DMS 273 (cell line): ENCODE results near the gene SLC15A1.

ENCODE experiments used
- DNase-seq: peaks from one replicate; lab custom pipeline; 2025; ENCODE audit not compliant: unreplicated experiment; lab: John Stamatoyannopoulos, UW

SLC15A1 gene

DNA sequence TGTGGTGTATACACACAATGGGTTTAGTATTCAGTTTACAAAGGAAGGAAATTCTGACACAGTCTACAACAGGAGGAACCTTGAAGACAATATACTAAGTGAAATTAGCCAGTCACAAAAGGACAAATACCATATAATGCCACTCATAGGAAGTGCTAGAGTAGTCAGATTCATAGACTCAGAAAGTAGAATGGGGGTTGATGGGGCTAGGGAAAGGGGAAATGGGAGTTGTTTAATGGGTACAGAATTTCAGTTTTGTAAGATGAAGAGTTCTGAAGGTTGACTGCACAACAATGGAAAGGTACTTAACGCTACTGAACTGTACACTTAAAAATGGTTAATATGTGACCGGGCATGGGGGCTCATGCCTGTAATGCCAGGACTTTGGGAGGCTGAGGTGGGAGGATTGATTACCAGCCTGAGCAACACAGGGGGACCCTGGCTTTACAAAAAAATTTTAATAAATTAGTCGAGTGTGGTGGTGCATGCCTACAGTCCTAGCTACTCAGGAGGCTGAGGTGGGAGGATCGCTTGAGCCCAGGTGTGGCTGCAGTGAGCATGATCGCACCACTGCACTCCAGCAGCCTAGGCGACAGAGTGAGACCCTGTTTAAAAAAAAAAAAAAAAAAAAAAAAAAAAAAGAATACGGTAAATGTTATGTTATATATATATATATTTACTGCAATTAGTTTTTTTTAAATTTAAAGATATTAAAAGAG lies 45.0 kb downstream of the SLC15A1 start:
- no peak for DNase-seq

DNA sequence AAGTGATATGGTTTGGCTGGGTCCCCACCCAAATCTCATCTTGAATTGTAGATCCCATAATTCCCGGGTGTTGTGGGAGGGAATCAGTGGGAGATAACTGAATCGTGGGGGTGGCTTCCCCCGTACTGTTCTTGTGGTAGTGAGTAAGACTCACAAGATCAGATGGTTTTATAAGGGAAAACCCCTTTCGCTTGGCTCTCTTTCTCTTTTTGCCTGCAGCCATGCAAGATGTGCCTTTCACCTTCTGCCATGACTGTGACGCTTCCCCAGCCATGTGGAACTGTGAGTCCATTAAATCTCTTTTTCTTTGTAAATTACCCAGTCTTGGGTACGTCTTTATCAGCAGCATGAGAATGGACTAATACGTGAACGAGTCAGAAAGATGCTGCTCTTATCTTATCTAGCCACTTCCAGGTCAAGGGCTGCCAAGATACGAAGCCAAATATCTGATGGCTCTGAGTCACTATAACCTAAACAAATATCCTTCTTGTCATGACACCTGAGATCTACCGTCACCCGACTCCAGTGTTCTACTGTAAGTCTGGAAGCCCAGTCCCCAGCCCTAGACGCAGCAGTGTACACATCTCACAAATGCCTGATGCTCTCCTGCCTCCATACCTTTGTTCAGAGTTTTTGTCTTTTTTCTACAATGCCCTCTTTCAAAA lies 45.9 kb downstream of the SLC15A1 start:
- DNase-seq: no peak

DNA sequence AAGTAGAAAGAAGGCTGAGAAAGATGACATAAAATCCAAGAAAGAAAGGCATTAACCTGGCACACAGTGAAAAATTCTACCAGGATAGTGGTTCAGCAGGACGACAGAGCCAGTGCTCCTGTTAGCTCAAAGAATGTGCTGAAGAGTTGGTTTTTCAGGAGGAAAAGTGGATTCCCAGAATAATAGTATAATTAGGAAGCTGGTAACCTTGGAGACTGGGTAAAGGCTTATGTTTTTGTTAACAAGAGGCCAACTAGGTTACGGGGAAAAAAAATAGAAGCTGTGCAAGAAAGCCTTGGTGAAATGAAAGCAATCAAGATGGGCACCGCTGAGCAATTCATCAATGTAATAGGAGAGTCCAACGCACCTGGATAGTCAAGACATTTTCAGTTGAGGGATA lies 54.7 kb downstream of the SLC15A1 start:
- DNase-seq: no peak

DNA sequence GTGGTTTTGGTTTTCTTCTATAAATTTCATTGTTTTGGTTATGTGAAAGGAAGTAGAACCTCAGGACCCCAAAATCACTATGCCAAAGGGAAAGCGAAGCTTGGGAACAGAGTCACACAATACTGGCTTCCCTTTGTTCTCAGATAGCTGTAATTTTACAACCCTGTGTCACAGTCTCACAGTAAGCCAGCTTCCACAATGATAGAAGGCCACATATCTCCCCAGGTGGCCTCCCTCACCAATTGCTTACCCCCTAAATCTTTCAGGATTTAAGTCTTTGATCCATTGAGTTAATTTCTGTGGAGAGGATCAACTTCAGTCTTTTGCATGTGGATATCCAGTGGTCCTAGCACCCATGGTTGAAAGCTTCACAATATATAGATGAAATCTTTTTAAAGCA lies 58.7 kb downstream of the SLC15A1 start:
- DNase-seq: no peak

- no peak for DNase-seq
These were observed 61.1 kb downstream of the SLC15A1 start for GRCh38 chr13:98691360-98691759.

DNA sequence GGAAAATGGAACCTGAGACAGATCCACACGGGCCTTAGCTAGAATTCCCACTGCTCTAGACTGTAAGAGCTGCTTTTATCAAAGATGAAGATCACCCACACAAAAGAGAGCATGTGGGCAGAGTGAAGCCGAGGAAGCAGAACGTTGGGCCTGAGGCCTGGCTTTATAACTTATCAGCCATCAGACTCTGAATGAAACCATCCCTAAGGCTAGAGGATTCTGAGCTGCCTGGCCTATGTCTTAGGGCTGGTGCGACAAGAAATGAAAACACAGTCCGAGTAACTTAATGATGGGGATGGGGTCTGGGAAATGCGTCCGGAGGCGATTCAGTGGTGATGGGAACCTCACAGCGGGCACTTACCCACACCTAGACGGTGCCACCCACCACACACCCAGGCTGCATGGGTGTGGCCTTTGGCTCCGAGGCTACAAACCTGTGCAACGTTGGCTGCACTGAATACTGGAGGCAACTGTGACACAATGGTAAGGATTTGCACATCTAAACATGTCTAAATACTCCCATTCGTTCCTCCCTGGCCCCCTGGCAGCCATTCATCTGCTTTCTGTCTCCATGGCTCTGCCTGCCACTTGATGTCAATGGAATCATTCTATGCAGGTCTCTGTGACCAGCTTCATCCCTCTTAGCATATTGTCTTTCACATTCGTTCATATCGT lies 62.0 kb downstream of the SLC15A1 start:
- no peak for DNase-seq

DNA sequence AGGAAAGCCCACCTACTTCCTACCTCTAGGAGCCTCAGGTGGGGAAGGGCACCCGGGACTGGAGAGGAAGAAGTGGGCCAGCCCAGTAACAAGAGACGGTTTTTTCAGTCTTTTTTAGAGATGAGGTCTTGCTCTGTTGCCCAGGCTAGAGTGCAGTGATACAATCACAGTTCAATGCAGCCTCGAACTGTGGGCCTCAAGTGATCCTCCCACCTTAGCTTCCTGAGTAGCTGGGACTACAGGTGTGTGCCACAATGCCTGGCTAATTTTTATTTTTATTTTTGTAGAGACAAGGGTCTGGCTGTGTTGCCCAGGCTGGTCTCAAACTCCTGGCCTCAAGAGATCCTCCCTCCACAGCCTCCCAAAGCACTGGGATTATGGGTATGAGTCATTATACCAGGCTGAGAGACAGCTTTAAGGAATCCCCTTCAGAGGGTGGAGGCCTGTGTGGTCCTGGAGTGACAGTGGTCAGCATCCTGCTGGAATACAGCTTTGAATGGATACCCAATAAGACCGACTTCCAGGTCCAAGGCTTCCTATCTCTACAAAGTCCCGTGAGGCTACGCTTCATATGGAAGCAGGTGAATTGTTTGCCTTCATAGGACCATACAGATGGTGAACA lies 63.0 kb downstream of the SLC15A1 start:
- DNase-seq: no peak

GRCh38 chr13:98688373-98688772 lies 64.1 kb downstream of the SLC15A1 start:
- no peak for DNase-seq

DNA sequence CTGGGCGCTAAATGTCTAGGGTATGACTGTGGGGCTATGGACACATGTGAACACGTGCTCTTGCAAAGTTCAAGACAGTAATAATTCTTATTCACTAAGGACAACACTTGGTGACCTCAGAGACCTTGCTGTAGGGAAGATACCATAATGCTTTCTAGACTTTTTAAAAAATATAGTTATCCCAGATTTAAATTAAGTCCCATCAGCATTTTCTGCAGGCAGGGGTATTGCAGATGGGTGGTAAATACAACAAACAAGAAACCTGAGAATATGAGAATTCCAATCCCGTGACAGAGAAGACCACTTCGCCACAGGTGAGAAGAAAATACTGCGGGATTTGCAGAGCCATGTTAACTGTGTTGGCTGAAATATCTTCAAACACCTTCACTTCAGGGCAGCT lies 65.2 kb downstream of the SLC15A1 start:
- DNase-seq: no peak

- DNase-seq: no peak
These were observed 66.2 kb downstream of the SLC15A1 start for GRCh38 chr13:98686270-98686669.

GRCh38 chr13:98685146-98685545 lies 67.3 kb downstream of the SLC15A1 start:
- DNase-seq: no peak

DNA sequence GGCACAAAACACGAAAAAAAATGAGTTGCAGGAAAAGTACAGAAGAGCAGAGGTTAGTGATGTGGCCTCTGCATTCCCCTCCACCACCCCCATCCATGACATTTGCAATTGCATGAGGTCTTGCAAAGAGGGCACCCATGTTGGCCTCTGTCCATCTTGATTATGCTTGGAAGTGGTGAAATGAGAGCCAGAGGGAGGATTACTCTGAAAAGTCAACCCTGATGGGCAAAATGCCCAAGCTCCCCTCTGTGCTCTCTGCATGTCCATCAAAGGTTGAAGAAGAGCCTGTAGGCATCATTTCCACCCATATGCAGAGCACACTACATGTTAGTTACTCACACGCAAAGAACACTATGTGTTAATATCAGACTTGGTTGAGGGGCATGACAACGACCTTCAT lies 71.4 kb downstream of the SLC15A1 start:
- no peak for DNase-seq

GRCh38 chr13:98678741-98679140 lies 73.7 kb downstream of the SLC15A1 start:
- no peak for DNase-seq

DNA sequence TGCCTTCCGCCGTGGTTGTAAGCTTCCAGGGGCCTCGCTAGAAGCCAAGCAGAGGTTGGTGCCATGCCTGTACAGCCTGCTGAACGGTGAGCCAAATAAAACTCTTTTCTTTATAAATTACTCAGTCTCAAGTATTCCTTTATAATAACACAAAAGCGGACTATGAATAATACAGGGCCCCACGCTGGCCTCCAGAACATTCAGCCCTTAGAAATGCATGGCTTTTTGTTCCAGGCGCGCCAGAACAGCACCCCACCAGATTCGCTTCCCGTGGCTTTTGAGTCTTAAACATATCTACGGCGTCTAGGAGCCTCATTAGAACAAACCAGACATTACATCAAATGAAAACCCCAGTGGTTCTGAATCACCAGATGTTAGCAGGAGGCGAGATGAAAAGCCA lies 75.1 kb downstream of the SLC15A1 start:
- DNase-seq: no peak

DNA sequence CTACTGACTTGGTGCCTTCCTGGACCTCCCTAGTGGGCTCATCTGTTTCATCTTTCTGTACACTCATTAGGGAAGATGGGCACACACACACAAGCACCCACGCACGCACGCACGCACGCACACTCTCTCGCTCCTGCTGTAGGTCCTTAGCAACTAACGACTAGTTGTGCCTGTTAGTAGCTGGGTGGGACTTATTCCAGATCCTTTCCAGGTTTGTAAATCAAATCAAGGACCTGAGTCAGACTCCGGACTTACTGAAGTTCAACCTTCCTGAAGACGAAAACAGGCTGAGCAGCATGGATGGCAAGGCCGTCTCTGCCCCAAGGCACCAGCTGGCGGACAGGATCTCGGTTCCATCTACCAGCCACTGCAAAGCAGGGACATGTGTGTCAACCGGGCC lies 76.2 kb downstream of the SLC15A1 start:
- no peak for DNase-seq

GRCh38 chr13:98675837-98676236 lies 76.6 kb downstream of the SLC15A1 start:
- no peak for DNase-seq

- no peak for DNase-seq
These were observed 77.4 kb downstream of the SLC15A1 start for GRCh38 chr13:98675066-98675465.

DNA sequence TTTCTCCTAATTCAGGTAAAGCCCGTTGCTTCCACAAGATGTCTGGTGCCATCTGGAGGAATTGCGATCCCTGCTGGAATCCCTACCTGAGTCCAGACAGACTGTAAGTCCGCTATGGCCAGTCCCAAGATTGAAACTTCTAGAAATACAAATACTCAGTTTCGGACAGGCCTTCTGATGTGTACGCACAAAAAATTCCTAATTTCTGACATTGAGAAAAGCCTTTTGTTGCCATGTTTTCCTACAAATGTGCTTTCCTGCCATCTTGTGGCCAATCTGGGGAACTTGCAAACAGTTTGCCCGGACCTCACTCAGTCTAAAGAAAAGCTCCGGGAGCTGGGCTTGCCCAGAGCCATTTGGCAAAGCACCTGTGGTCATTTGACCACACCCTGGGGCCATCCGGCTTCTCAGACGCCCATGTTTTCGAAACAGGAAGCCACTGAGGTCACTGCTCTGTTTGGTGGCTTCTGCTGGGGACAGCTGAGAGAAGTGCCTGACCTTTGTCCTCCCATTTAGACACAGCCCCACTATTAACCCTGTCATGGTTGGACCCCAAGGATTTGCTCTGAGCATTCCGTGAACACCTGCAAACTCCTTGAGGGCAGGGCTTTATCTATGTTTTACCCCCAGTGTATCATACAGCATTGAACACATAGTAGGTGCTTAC lies 79.4 kb downstream of the SLC15A1 start:
- DNase-seq: peak; percentile 66

DNA sequence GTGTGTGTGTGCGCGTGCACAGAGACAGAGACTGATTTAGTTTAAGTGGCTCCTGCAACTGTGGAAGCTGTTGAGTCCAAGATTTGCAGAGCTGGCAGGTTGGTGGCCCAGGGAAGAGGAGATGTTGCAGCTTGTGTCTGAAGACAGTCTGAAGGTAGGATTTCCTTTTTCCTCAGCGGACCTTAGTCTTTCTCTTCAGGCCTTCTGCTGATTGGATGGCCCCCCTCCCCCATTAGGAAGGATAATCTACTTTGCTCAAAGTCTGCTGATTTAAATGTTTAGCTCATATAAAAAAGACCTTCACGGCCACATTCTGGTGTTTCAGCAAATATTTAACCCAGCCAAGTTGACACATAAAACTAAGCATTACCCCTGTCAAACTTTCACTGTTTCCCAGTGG lies 84.3 kb downstream of the SLC15A1 start:
- no peak for DNase-seq

- DNase-seq: no peak
These were observed 86.9 kb downstream of the SLC15A1 start for GRCh38 chr13:98665638-98665995.

GRCh38 chr13:98664924-98665637 lies 87.4 kb downstream of the SLC15A1 start:
- no peak for DNase-seq
